ES-I3 (cell line): Measurements from ENCODE around the gene TP63.
"Not testable (repeated sequence)": the region's sequence is repeated elsewhere in the genome, so short reads cannot be mapped to it uniquely, and the experiment has no call there.

Source experiments
- H3K36me3 ChIP-seq: 2 replicates; pipeline ENCODE4 v1.6.1; 2013; ENCODE audit warnings: mild to moderate bottlenecking, low read length, control low read depth, moderate library complexity; ENCODE audit not compliant: insufficient read depth
- H3K4me1 ChIP-seq: 2 replicates; pipeline ENCODE4 v1.6.1; 2013; ENCODE audit warnings: mild to moderate bottlenecking, control low read depth, low read length; ENCODE audit not compliant: insufficient read depth
- H3K9ac ChIP-seq: 2 replicates; pipeline ENCODE4 v1.6.1; 2013; ENCODE audit warnings: low read depth, mild to moderate bottlenecking, low read length, moderate library complexity
- H3K9me3 ChIP-seq: 2 replicates; pipeline ENCODE4 v1.6.1; 2013; ENCODE audit warnings: mild to moderate bottlenecking, low read length, moderate library complexity; ENCODE audit not compliant: control insufficient read depth, insufficient read depth

The TP63 gene

GRCh38 chr3:189636048-189636447, 4.9 kb downstream of the TP63 start:
- Histone ChIP-seq H3K9ac (no peak overlapping the region), H3K9me3 (no peaks in the 10 kb centered on the region), H3K4me1 (peaks cover 11% of the 10 kb centered on the region; the same call in 1 of the 2 replicates), H3K36me3 (no peaks in the 10 kb centered on the region)

GRCh38 chr3:189637750-189638149, 6.6 kb downstream of the TP63 start:
- H3K9me3 ChIP-seq, result no peaks in the 10 kb centered on the region
- no peak overlapping the region for H3K9ac ChIP-seq
- H3K4me1 ChIP-seq, result peaks cover 11% of the 10 kb centered on the region; the same call in 1 of the 2 replicates
- no peaks in the 10 kb centered on the region for H3K36me3 ChIP-seq

- H3K4me1 ChIP-seq, result peaks cover 11% of the 10 kb centered on the region; the same call in 1 of the 2 replicates
- no peaks in the 10 kb centered on the region for H3K9me3 ChIP-seq
- H3K9ac ChIP-seq, result no peak overlapping the region
- H3K36me3 ChIP-seq, result no peaks in the 10 kb centered on the region
These were observed 7.3 kb downstream of the TP63 start for GRCh38 chr3:189638276-189639031.

GRCh38 chr3:189641776-189642175, 10.6 kb downstream of the TP63 start:
- no peaks in the 10 kb centered on the region for H3K4me1 ChIP-seq
- H3K9ac ChIP-seq, result no peak overlapping the region
- H3K36me3 ChIP-seq, result no peaks in the 10 kb centered on the region
- H3K9me3 ChIP-seq, result no peaks in the 10 kb centered on the region

- H3K9ac ChIP-seq, result no peak overlapping the region
- H3K4me1 ChIP-seq, result no peaks in the 10 kb centered on the region
- no peaks in the 10 kb centered on the region for H3K9me3 ChIP-seq
- no peaks in the 10 kb centered on the region for H3K36me3 ChIP-seq
These were observed 15.8 kb downstream of the TP63 start for GRCh38 chr3:189646853-189647542.

- no peak overlapping the region for H3K9ac ChIP-seq
- no peaks in the 10 kb centered on the region for H3K4me1 ChIP-seq
- H3K9me3 ChIP-seq, result no peaks in the 10 kb centered on the region
- H3K36me3 ChIP-seq, result no peaks in the 10 kb centered on the region
These were observed 20.9 kb downstream of the TP63 start for GRCh38 chr3:189652042-189652441.

GRCh38 chr3:189655617-189656016, 24.4 kb downstream of the TP63 start:
- no peaks in the 10 kb centered on the region for H3K36me3 ChIP-seq
- no peak overlapping the region for H3K9ac ChIP-seq
- H3K9me3 ChIP-seq, result no peaks in the 10 kb centered on the region
- H3K4me1 ChIP-seq, result no peaks in the 10 kb centered on the region

GRCh38 chr3:189659571-189659970, 28.4 kb downstream of the TP63 start:
- H3K9me3 ChIP-seq, result no peaks in the 10 kb centered on the region
- no peaks in the 10 kb centered on the region for H3K4me1 ChIP-seq
- no peak overlapping the region for H3K9ac ChIP-seq
- no peaks in the 10 kb centered on the region for H3K36me3 ChIP-seq

GRCh38 chr3:189664311-189664710, 33.1 kb downstream of the TP63 start:
- Histone ChIP-seq H3K9me3 (no peaks in the 10 kb centered on the region), H3K9ac (no peak overlapping the region), H3K4me1 (no peaks in the 10 kb centered on the region), H3K36me3 (no peaks in the 10 kb centered on the region)

GRCh38 chr3:189672346-189672745, 41.2 kb downstream of the TP63 start:
- H3K9ac ChIP-seq, H3K9me3 ChIP-seq, H3K36me3 ChIP-seq, H3K4me1 ChIP-seq: not testable (repeated sequence)

- Histone ChIP-seq H3K9me3 (no peaks in the 10 kb centered on the region), H3K36me3 (no peaks in the 10 kb centered on the region), H3K4me1 (peaks cover 3% of the 10 kb centered on the region; the same call in 1 of the 2 replicates), H3K9ac (no peak overlapping the region)
These were observed 42.3 kb downstream of the TP63 start for GRCh38 chr3:189673535-189673934.

GRCh38 chr3:189674249-189674913, 43.2 kb downstream of the TP63 start:
- Histone ChIP-seq H3K9me3 (no peaks in the 10 kb centered on the region), H3K9ac (no peak overlapping the region), H3K4me1 (peaks cover 3% of the 10 kb centered on the region; the same call in 1 of the 2 replicates), H3K36me3 (no peaks in the 10 kb centered on the region)

- Histone ChIP-seq H3K9ac (no peak overlapping the region), H3K36me3 (no peaks in the 10 kb centered on the region), H3K4me1 (peaks cover 3% of the 10 kb centered on the region; the same call in 1 of the 2 replicates), H3K9me3 (no peaks in the 10 kb centered on the region)
These were observed 46.5 kb downstream of the TP63 start for GRCh38 chr3:189677667-189678066.

- no peak overlapping the region for H3K9ac ChIP-seq
- H3K9me3 ChIP-seq, result no peaks in the 10 kb centered on the region
- H3K4me1 ChIP-seq, result no peaks in the 10 kb centered on the region
- H3K36me3 ChIP-seq, result no peaks in the 10 kb centered on the region
These were observed 49.5 kb downstream of the TP63 start for GRCh38 chr3:189680723-189681122.
